Keratinocyte (primary cell): ENCODE results near the gene ELF2. TPM values are rescaled to one million over a fixed set of nuclear protein-coding genes. Genes with fewer than 3 reads are reported as not detected.
"Not testable (repeated sequence)": the region's sequence is repeated elsewhere in the genome, so short reads cannot be mapped to it uniquely, and the experiment has no call there.

ENCODE experiments used
- DNase-seq: peaks from one replicate; pipeline ENCODE4 v3.0.0-alpha.2; 2011; ENCODE audit warnings: low read depth, missing footprints, low spot score
- FAIRE-seq: peaks from 2 replicates; lab custom pipeline; 2011; peaks lifted over from hg19 to GRCh38; lab: Jason Lieb, UNC
- H2AFZ ChIP-seq: 2 replicates; pipeline ENCODE4 v1.6.0; 2012; ENCODE audit warnings: low read length, control low read depth, inconsistent platforms; ENCODE audit not compliant: control insufficient read depth
- H3K27ac ChIP-seq: 2 replicates; pipeline ENCODE4 v1.5.1; 2011; ENCODE audit warnings: low read length; ENCODE audit not compliant: control insufficient read depth, insufficient read depth
- H3K27me3 ChIP-seq: 3 replicates; pipeline ENCODE4 v1.6.0; 2011; ENCODE audit warnings: low read length; ENCODE audit not compliant: control insufficient read depth, insufficient read depth; ENCODE audit errors: extremely low read depth
- H3K36me3 ChIP-seq, 2 experiments: 2 replicates in 1 of 2; 3 replicates in 1 of 2; pipeline ENCODE4 v1.5.1; 2011; ENCODE audit warnings: low read length in 2 of 2, mild to moderate bottlenecking in 1 of 2; ENCODE audit not compliant: control insufficient read depth in 2 of 2, insufficient read depth in 2 of 2; ENCODE audit errors: extremely low read depth in 1 of 2
- H3K4me1 ChIP-seq: 3 replicates; pipeline ENCODE4 v1.5.1; 2011; ENCODE audit warnings: low read length; ENCODE audit not compliant: control insufficient read depth, insufficient read depth; ENCODE audit errors: extremely low read depth
- H3K4me2 ChIP-seq: 3 replicates; pipeline ENCODE4 v1.6.0; 2011; ENCODE audit warnings: low read depth, low read length; ENCODE audit not compliant: control insufficient read depth, insufficient read depth; ENCODE audit errors: extremely low read depth
- H3K4me3 ChIP-seq, 3 experiments: fragments of 200-600 bp in 1 of 3; sonication (generic) in 1 of 3; 2 replicates in 2 of 3; 3 replicates in 1 of 3; pipeline ENCODE4 v1.5.1; 2011 to 2016; ENCODE audit warnings: low read length in 3 of 3, mild to moderate bottlenecking in 3 of 3, control low read depth in 2 of 3, inconsistent platforms in 1 of 3, low read depth in 1 of 3, mixed read lengths in 1 of 3, mixed run types in 1 of 3, moderate library complexity in 1 of 3; ENCODE audit not compliant: control insufficient read depth in 2 of 3, insufficient read depth in 2 of 3; ENCODE audit errors: extremely low read depth in 1 of 3
- H3K79me2 ChIP-seq: 2 replicates; pipeline ENCODE4 v1.6.0; 2012; ENCODE audit warnings: low read length; ENCODE audit not compliant: control insufficient read depth, insufficient read depth
- H3K9ac ChIP-seq: 3 replicates; pipeline ENCODE4 v1.6.0; 2011; ENCODE audit warnings: low read length; ENCODE audit not compliant: control insufficient read depth, insufficient read depth; ENCODE audit errors: extremely low read depth
- H3K9me1 ChIP-seq: 3 replicates; pipeline ENCODE4 v1.6.0; 2011; ENCODE audit warnings: low read length; ENCODE audit not compliant: control insufficient read depth, insufficient read depth; ENCODE audit errors: extremely low read depth
- H3K9me3 ChIP-seq: 2 replicates; pipeline ENCODE4 v1.5.1; 2012; ENCODE audit warnings: low read depth, low read length; ENCODE audit not compliant: control insufficient read depth
- H4K20me1 ChIP-seq: 3 replicates; pipeline ENCODE4 v1.6.0; 2011; ENCODE audit warnings: low read length; ENCODE audit not compliant: control insufficient read depth, insufficient read depth; ENCODE audit errors: extremely low read depth
- EZH2 ChIP-seq: IDR thresholded peaks from one replicate; pipeline ENCODE4 v1.6.1; 2012; ENCODE audit warnings: inconsistent platforms, mild to moderate bottlenecking, low read length, moderate library complexity
- dilution Hi-C: fragments of 300-500 bp; cut with MboI; formaldehyde crosslinking; loops from one replicate; pipeline ENCODE4 v1.7.0; 2020; ENCODE audit warnings: low sequenced_read_pairs; ENCODE audit not compliant: extremely low pct_ligation_motif_present
- polyA plus RNA-seq, 5 experiments: library from polyadenylated mRNA; depleted of rRNA in 3 of 5; stranded (reverse) in 3 of 5; stranded (forward) in 1 of 5; unstranded in 1 of 5; fragments of >200 nt; gene quantifications; 1 replicate in 1 of 5; 2 replicates in 3 of 5; 3 replicates in 1 of 5; pipeline versions ENCODE4 v1.2.1 to v1.2.3, GENCODE V29; 2011 to 2012; ENCODE audit warnings: missing spikeins in 2 of 5, low read depth in 1 of 5, low replicate concordance in 1 of 5
- TF ChIP-seq, protein P1 (sequence below), 3 experiments: IDR thresholded peaks in 1 of 3; conservative IDR thresholded peaks in 1 of 3; optimal IDR thresholded peaks in 1 of 3; 2 replicates in 2 of 3; 3 replicates in 1 of 3; pipeline versions ENCODE3 to v1.5.1; 2011; ENCODE audit warnings: low read length in 3 of 3, mild to moderate bottlenecking in 3 of 3, moderate library complexity in 2 of 3, control low read depth in 1 of 3, inconsistent platforms in 1 of 3; ENCODE audit not compliant: insufficient read depth in 2 of 3; ENCODE audit errors: extremely low read depth in 1 of 3

The ELF2 gene
- polyA plus RNA-seq, 1 donor (not counting 4 experiments of a cell fraction or from before 2014, with no cell fraction given) = 19.6 TPM

DNA sequence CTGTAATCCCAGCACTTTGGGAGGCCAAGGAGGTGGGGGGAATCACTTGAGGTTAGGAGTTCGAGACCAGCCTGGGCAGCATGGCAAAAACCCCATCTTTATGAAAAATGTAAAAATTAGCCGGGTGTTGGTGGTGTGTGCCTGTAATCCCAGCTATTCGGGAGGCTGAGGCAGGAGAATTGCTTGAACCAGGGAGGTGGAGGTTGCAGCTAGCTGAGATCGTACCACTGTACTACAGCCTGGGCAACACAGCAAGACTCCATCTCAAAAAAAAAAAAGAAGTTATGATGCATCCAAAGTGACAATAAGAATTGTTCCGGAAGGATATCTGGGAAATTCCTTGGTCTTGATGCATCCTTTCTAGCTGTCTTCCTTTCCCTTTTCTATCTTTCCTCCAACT is 154.2 kb downstream of the ELF2 start:
- peaks cover 11% of the 10 kb centered on the region for H4K20me1 ChIP-seq

DNA sequence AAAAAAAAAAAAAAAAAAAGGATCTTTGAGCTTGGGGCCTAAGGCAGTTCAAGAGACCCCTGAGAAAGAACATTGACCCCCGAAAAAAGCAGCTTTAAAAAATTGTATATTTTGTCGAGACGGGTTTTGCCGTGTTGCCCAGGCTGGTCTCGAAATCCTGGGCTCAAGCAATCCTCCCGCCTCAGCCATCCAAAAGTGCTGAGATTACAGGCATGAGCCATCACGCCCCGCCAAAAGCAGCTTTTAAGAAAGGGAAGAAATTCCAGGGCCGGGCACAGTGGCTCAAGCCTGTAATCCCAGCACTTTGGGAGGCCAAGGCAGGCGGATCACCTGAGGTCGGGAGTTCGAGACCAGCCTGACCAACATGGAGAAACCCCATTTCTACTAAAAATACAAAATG is 155.9 kb downstream of the ELF2 start:
- FAIRE-seq, H3K36me3 ChIP-seq, DNase-seq, H3K27ac ChIP-seq, H3K4me2 ChIP-seq, H3K27me3 ChIP-seq, H3K9me1 ChIP-seq, H3K9me3 ChIP-seq, H3K9ac ChIP-seq, H2AFZ ChIP-seq, H3K4me3 ChIP-seq: not testable (repeated sequence)
- dilution Hi-C loops = loop anchor here (5.0 kb wide), 1 partner anchor 79 kb away; no protein-coding TSS in a partner anchor
- Histone ChIP-seq H3K79me2 (peaks cover 97% of the 10 kb centered on the region), H3K4me1 (peaks cover 22% of the 10 kb centered on the region), H4K20me1 (peaks cover 11% of the 10 kb centered on the region)

More for the DNA sequence above, 154.2 kb downstream of the ELF2 start:
- no peak for FAIRE-seq
- Histone ChIP-seq H3K36me3 (peaks cover 5% of the 10 kb centered on the region in 2 experiments), H3K9me3 (no peaks in the 10 kb centered on the region), H3K4me3 (no peak overlapping the region), H3K79me2 (peaks cover 93% of the 10 kb centered on the region), H3K4me1 (peaks cover 16% of the 10 kb centered on the region), H3K27me3 (no peaks in the 10 kb centered on the region), H3K27ac (no peak overlapping the region), H3K4me2 (no peak overlapping the region), H3K9me1 (peaks cover 7% of the 10 kb centered on the region), H3K9ac (no peak overlapping the region), H2AFZ (no peak overlapping the region)
- no peak for DNase-seq
- TF ChIP-seq, protein P1, sequence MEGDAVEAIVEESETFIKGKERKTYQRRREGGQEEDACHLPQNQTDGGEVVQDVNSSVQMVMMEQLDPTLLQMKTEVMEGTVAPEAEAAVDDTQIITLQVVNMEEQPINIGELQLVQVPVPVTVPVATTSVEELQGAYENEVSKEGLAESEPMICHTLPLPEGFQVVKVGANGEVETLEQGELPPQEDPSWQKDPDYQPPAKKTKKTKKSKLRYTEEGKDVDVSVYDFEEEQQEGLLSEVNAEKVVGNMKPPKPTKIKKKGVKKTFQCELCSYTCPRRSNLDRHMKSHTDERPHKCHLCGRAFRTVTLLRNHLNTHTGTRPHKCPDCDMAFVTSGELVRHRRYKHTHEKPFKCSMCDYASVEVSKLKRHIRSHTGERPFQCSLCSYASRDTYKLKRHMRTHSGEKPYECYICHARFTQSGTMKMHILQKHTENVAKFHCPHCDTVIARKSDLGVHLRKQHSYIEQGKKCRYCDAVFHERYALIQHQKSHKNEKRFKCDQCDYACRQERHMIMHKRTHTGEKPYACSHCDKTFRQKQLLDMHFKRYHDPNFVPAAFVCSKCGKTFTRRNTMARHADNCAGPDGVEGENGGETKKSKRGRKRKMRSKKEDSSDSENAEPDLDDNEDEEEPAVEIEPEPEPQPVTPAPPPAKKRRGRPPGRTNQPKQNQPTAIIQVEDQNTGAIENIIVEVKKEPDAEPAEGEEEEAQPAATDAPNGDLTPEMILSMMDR (optimal IDR thresholded peaks at IDR 0.05 in 1 of 3, IDR thresholded peaks at IDR 0.05 in 1 of 3, conservative IDR thresholded peaks at IDR 0.05 in 1 of 3; ENCODE audit: extremely low read depth in 1 of 3, insufficient read depth in 2 of 3, low read length in 3 of 3) = no peak
- TF ChIP-seq EZH2 = no peak
- dilution Hi-C loops = loop anchor here (5.0 kb wide), 1 partner anchor 81 kb away; no protein-coding TSS in a partner anchor

DNA sequence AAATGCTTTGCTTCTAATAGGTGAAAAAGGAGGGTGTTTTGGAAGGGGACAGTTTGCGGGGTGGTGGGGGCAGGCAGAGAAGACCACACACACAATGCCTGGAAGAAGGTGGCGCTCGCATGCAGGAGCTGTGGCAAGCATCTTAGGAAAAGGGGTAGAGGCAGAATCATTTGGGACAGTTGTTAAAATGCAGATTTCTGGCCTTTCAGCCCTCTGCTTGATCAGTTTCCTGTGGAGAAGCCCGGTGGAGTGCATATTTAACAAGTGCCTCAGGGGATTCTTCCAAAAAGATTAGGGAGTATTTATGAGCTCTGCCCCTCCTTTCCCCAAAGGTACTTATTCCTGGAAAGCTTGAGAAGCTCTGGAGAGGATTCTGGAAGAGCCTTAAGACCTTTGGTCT is 156.6 kb downstream of the ELF2 start:
- no peak overlapping the region for H2AFZ ChIP-seq
- H3K4me3 ChIP-seq = no peak overlapping the region
- no peaks in the 10 kb centered on the region for H3K9me3 ChIP-seq
- H3K4me1 ChIP-seq = peaks cover 22% of the 10 kb centered on the region
- peaks cover 5% of the 10 kb centered on the region in 2 experiments for H3K36me3 ChIP-seq
- FAIRE-seq (no peak), DNase-seq (no peak)
- no peak overlapping the region for H3K4me2 ChIP-seq
- dilution Hi-C loops = loop anchor here (5.0 kb wide), 1 partner anchor 78 kb away; no protein-coding TSS in a partner anchor
- H3K27ac ChIP-seq = no peak overlapping the region
- peaks cover 11% of the 10 kb centered on the region for H4K20me1 ChIP-seq
- TF ChIP-seq, protein P1 (optimal IDR thresholded peaks at IDR 0.05 in 1 of 3, IDR thresholded peaks at IDR 0.05 in 1 of 3, conservative IDR thresholded peaks at IDR 0.05 in 1 of 3; ENCODE audit: extremely low read depth in 1 of 3, insufficient read depth in 2 of 3, low read length in 3 of 3) = no peak
- H3K9me1 ChIP-seq = peaks cover 7% of the 10 kb centered on the region
- no peak overlapping the region for H3K9ac ChIP-seq
- H3K79me2 ChIP-seq = peaks cover 94% of the 10 kb centered on the region
- H3K27me3 ChIP-seq = no peaks in the 10 kb centered on the region
